A673 (cell line): ENCODE results near the gene USP22.

Experiments
- EZH2 ChIP-seq: fragments of 200-600 bp; sonication (generic); IDR thresholded peaks from 2 replicates; pipeline ENCODE4 v1.6.1; 2017; ENCODE audit warnings: borderline replicate concordance, low read depth, mild to moderate bottlenecking, mixed read lengths, antibody characterized with exemption, low read length; ENCODE audit not compliant: poor library complexity, severe bottlenecking
- TF ChIP-seq, protein P1 (sequence below): fragments of 300-800, 200-600 bp; sonication (generic); conservative IDR thresholded peaks from 2 replicates; pipeline ENCODE4 v1.5.1; 2017; ENCODE audit warnings: low read depth, mild to moderate bottlenecking, antibody characterized with exemption, low read length, moderate library complexity, mixed read lengths

DNA sequence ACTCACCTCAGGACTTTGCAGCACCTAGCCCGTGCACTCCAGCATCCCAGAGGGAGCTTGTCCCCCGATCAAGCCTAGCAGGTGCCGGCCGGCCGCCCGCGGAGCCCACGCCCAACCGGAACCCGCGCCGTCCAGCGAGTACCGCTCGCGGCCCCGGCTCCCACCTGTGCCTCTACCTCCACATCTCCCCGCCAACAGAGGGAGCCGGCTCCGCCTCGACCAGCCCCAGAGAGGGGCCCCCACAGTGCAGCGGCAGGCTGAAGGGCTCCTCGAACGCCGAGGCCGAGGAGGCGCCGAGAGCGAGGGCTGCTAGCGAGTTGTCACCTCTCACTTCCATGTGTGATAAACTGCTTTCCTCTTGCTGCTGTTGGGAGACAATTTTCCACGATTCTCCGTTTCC, 42.9 kb upstream of the USP22 start:
- TF ChIP-seq, protein P1, sequence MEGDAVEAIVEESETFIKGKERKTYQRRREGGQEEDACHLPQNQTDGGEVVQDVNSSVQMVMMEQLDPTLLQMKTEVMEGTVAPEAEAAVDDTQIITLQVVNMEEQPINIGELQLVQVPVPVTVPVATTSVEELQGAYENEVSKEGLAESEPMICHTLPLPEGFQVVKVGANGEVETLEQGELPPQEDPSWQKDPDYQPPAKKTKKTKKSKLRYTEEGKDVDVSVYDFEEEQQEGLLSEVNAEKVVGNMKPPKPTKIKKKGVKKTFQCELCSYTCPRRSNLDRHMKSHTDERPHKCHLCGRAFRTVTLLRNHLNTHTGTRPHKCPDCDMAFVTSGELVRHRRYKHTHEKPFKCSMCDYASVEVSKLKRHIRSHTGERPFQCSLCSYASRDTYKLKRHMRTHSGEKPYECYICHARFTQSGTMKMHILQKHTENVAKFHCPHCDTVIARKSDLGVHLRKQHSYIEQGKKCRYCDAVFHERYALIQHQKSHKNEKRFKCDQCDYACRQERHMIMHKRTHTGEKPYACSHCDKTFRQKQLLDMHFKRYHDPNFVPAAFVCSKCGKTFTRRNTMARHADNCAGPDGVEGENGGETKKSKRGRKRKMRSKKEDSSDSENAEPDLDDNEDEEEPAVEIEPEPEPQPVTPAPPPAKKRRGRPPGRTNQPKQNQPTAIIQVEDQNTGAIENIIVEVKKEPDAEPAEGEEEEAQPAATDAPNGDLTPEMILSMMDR = no peak
- TF ChIP-seq EZH2 = no peak
